Activated CD4-positive, alpha-beta T cell treated with anti-CD3 and anti-CD28 coated beads, Interleukin-2, amount 50 U/mL, for 4 hours (primary cell): ENCODE data around the gene CDHR3.

ENCODE experiments used
- DNase-seq, 2 experiments: peaks; one replicate each; pipeline ENCODE4 v3.0.0-alpha.2; 2020

The CDHR3 gene

GRCh38 chr7:106068986-106069385 is 105.9 kb downstream of the CDHR3 start:
- DNase-seq, result no peak

GRCh38 chr7:106069471-106070200 is 106.6 kb downstream of the CDHR3 start:
- DNase-seq, result no peak

- DNase-seq, result no peak
These were observed 107.1 kb downstream of the CDHR3 start for GRCh38 chr7:106070201-106070551.

GRCh38 chr7:106070567-106071254 is 107.6 kb downstream of the CDHR3 start:
- no peak for DNase-seq

- peak; percentile 3 to 8 for DNase-seq
These were observed 108.4 kb downstream of the CDHR3 start for GRCh38 chr7:106071356-106071998.

GRCh38 chr7:106071999-106072714 is 109.1 kb downstream of the CDHR3 start:
- no peak for DNase-seq

- DNase-seq, result no peak
These were observed 109.6 kb downstream of the CDHR3 start for GRCh38 chr7:106072715-106073091.

GRCh38 chr7:106073701-106074100 is 110.6 kb downstream of the CDHR3 start:
- DNase-seq, result no peak

- DNase-seq, result no peak
These were observed 111.2 kb downstream of the CDHR3 start for GRCh38 chr7:106074257-106074656.

GRCh38 chr7:106075937-106076336 is 112.9 kb downstream of the CDHR3 start:
- no peak for DNase-seq

GRCh38 chr7:106076537-106076936 is 113.5 kb downstream of the CDHR3 start:
- no peak for DNase-seq

GRCh38 chr7:106080300-106080987 is 117.4 kb downstream of the CDHR3 start:
- no peak for DNase-seq

GRCh38 chr7:106082087-106082854 is 119.2 kb downstream of the CDHR3 start:
- DNase-seq, result no peak
